GM10847 (cell line): ENCODE data around the gene ITGAL.

Experiments
- POLR2A ChIP-seq: IDR thresholded peaks from 2 replicates; pipeline ENCODE4 v1.6.1; 2011; ENCODE audit not compliant: insufficient read length; ENCODE audit errors: extremely low read depth

Gene ITGAL

GRCh38 chr16:30548416-30549253, 76.1 kb downstream of the ITGAL start:
- no peak for TF ChIP-seq POLR2A

- no peak for TF ChIP-seq POLR2A
Measured at GRCh38 chr16:30551781-30552180, 79.2 kb downstream of the ITGAL start.

- TF ChIP-seq POLR2A: no peak
Measured at GRCh38 chr16:30552956-30553355, 80.4 kb downstream of the ITGAL start.

- TF ChIP-seq POLR2A: no peak
Measured at GRCh38 chr16:30553393-30553899, 80.9 kb downstream of the ITGAL start.

- TF ChIP-seq POLR2A: no peak
Measured at GRCh38 chr16:30554557-30555314, 82.2 kb downstream of the ITGAL start.

- TF ChIP-seq POLR2A: no peak
Measured at GRCh38 chr16:30555315-30556124, 83.0 kb downstream of the ITGAL start.

- no peak for TF ChIP-seq POLR2A
Measured at GRCh38 chr16:30556125-30556473, 83.6 kb downstream of the ITGAL start.

- TF ChIP-seq POLR2A: no peak
Measured at GRCh38 chr16:30557707-30557956, 85.1 kb downstream of the ITGAL start.

- peak; percentile 40 for TF ChIP-seq POLR2A
Measured at GRCh38 chr16:30557957-30558788, 85.6 kb downstream of the ITGAL start, which contains the start of gene ZNF764. Gene ZNF764, minus strand, starts transcription at chr16:30558374. Its CDS starts 192 bp downstream, at chr16:30558182.

- TF ChIP-seq POLR2A: no peak
Measured at GRCh38 chr16:30558789-30559377, 86.3 kb downstream of the ITGAL start.

GRCh38 chr16:30559690-30560089, 87.1 kb downstream of the ITGAL start:
- TF ChIP-seq POLR2A: no peak

- TF ChIP-seq POLR2A: no peak
Measured at GRCh38 chr16:30561089-30561816, 88.7 kb downstream of the ITGAL start.

- no peak for TF ChIP-seq POLR2A
Measured at GRCh38 chr16:30562021-30562420, 89.5 kb downstream of the ITGAL start.

- no peak for TF ChIP-seq POLR2A
Measured at GRCh38 chr16:30565526-30565925, 93.0 kb downstream of the ITGAL start.
